ENCODE measurements around the gene DENND1C. TPM values are rescaled to one million over a fixed set of nuclear protein-coding genes. Genes with fewer than 3 reads are reported as not detected.

Gene DENND1C
- total RNA-seq, 6 experiments from 2014 or later, result 0.90 to 2.7 (median 1.8) TPM

Small RNA genes lying within 50 kb of the gene (small RNA-seq; reads per million reads assigned to genes)
- 0 reads per million in 2 experiments for gene AC010503.2

Other genes starting within 250 kb of the DENND1C start
- gene MLLT1, start 201.8 kb downstream of the DENND1C start, total RNA-seq, result 10 to 100 TPM; 11.3 to 24.3 (median 15.3) TPM
- gene ACER1, start 148.2 kb downstream of the DENND1C start, total RNA-seq, result under 1 TPM in 1 of 6 experiments, not detected in 5; 0.48 TPM
- gene CLPP, start 120.3 kb downstream of the DENND1C start, total RNA-seq, result 100 to 1,000 TPM in 2 of 6 experiments, 10 to 100 TPM in 4; 38.0 to 112 (median 53.8) TPM
- 10 to 100 TPM; 60.7 to 78.4 (median 72.2) TPM for gene ALKBH7, start 109.0 kb downstream of the DENND1C start, total RNA-seq
- gene PSPN, start 105.9 kb downstream of the DENND1C start, total RNA-seq, result 1 to 10 TPM in 3 of 6 experiments, under 1 TPM in 3; 0.55 to 1.9 (median 1.0) TPM
- 10 to 100 TPM; 12.8 to 22.7 (median 19.8) TPM for gene GTF2F1, start 88.6 kb downstream of the DENND1C start, total RNA-seq
- 10 to 100 TPM; 68.1 to 89.5 (median 76.1) TPM for gene KHSRP, start 57.0 kb downstream of the DENND1C start, total RNA-seq
- gene SLC25A41, start 48.0 kb downstream of the DENND1C start, total RNA-seq, result under 1 TPM in 3 of 6 experiments, not detected in 3; 0.18 to 0.60 (median 0.56) TPM
- gene SLC25A23, start 22.0 kb downstream of the DENND1C start, total RNA-seq, result 10 to 100 TPM; 23.3 to 50.0 (median 30.0) TPM
- gene CRB3, start 17.5 kb downstream of the DENND1C start, total RNA-seq, result 10 to 100 TPM; 20.6 to 56.1 (median 23.0) TPM
- gene TUBB4A, start 20.5 kb upstream of the DENND1C start, total RNA-seq, result 10 to 100 TPM in 2 of 6 experiments, 1 to 10 TPM in 1, under 1 TPM in 3; 0.24 to 19.2 (median 1.4) TPM
- gene TNFSF9, start 49.2 kb upstream of the DENND1C start, total RNA-seq, result 1 to 10 TPM in 1 of 6 experiments, under 1 TPM in 2, not detected in 3; 0.27 to 1.6 (median 0.55) TPM
- gene CD70, start 109.4 kb upstream of the DENND1C start, total RNA-seq, result not detected
- 10 to 100 TPM in 3 of 6 experiments, 1 to 10 TPM in 3; 6.4 to 71.1 (median 14.6) TPM for gene TNFSF14, start 188.4 kb upstream of the DENND1C start, total RNA-seq
- over 10,000 TPM; 10,569 to 17,502 (median 15,749) TPM for gene C3, start 238.9 kb upstream of the DENND1C start, total RNA-seq

All from right lobe of liver (tissue), 5 donors.